Measurements from ENCODE around the gene ZNF385B.

ZNF385B gene

DNA sequence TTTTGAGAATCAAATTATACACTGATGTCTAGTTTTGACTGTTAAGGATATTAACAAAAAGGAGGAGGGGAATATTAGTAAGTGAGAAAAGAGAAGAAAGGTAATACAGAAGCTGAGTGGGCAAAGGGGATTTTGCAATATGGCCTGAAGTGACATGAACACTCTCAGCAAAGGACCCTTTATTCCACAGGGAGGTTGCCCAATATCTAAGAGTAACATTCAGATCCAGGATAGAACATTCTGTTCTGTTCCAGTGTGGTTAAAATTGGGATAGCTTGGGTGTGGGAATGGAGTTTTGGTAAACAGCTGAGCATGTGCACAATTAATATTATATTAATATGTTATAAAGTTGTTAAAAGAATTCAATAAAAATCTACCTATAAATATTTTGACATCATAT lies 120.1 kb downstream of the ZNF385B start:
- peaks cover 16% of the 10 kb centered on the region for H3K4me1 ChIP-seq (ENCODE audit: low read length)
- no peak overlapping the region for H3K9ac ChIP-seq (ENCODE audit: low read length)
- no peak overlapping the region for H3K27ac ChIP-seq (ENCODE audit: low read length)
- H3K27me3 ChIP-seq (ENCODE audit: low read depth, low read length): peaks cover 3% of the 10 kb centered on the region; the same call in 1 of the 2 replicates
- TF ChIP-seq EZH2phosphoT487 (IDR thresholded peaks at IDR 0.05; ENCODE audit: low read depth) (no peak), CTCF (IDR thresholded peaks at IDR 0.05; ENCODE audit: low read depth, low read length) (no peak)
- H4K20me1 ChIP-seq (ENCODE audit: insufficient read depth, low read length): no peaks in the 10 kb centered on the region
- no peak overlapping the region for H3K4me3 ChIP-seq (ENCODE audit: low read length)
- no peak overlapping the region for H3K4me2 ChIP-seq (ENCODE audit: low read length)
- H3K36me3 ChIP-seq (replicated peaks; ENCODE audit: low read depth, low read length): no peaks in the 10 kb centered on the region
- no peaks in the 10 kb centered on the region for H3K9me3 ChIP-seq (ENCODE audit: insufficient read depth, low read length)
- no peaks in the 10 kb centered on the region for H3K79me2 ChIP-seq (ENCODE audit: low read length)
- no peak overlapping the region for H2AFZ ChIP-seq (ENCODE audit: low read depth, low read length)

DNA sequence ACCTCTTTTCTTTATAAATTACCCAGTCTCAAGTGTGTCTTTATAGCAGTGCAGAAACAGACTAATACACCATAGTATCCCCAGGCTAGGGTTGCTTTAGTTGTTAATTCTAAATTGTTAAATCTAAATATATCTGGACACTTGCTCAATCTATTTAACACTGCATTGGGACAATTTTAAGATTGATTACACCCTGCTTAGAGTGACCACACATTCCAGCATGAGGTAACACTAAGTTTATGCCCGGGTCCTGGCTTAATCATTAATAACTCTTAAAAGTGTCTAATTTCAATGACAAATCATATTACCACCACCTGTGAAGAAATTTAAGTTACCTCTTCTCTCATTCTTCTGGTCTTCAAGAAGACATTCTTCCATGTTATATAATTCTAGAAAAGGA lies 131.4 kb downstream of the ZNF385B start:
- Histone ChIP-seq H3K9me3 (ENCODE audit: insufficient read depth, low read length) (no peaks in the 10 kb centered on the region), H4K20me1 (ENCODE audit: insufficient read depth, low read length) (no peaks in the 10 kb centered on the region), H3K4me3 (ENCODE audit: low read length) (no peak overlapping the region), H3K4me1 (ENCODE audit: low read length) (no peaks in the 10 kb centered on the region), H3K79me2 (ENCODE audit: low read length) (no peaks in the 10 kb centered on the region), H3K36me3 (replicated peaks; ENCODE audit: low read depth, low read length) (no peaks in the 10 kb centered on the region), H3K4me2 (ENCODE audit: low read length) (no peak overlapping the region), H3K27ac (ENCODE audit: low read length) (no peak overlapping the region), H2AFZ (ENCODE audit: low read depth, low read length) (no peak overlapping the region), H3K27me3 (ENCODE audit: low read depth, low read length) (no peaks in the 10 kb centered on the region; the same call in 1 of the 2 replicates), H3K9ac (ENCODE audit: low read length) (no peak overlapping the region)
- no peak for TF ChIP-seq CTCF (IDR thresholded peaks at IDR 0.05; ENCODE audit: low read depth, low read length)
- no peak for TF ChIP-seq EZH2phosphoT487 (IDR thresholded peaks at IDR 0.05; ENCODE audit: low read depth)

DNA sequence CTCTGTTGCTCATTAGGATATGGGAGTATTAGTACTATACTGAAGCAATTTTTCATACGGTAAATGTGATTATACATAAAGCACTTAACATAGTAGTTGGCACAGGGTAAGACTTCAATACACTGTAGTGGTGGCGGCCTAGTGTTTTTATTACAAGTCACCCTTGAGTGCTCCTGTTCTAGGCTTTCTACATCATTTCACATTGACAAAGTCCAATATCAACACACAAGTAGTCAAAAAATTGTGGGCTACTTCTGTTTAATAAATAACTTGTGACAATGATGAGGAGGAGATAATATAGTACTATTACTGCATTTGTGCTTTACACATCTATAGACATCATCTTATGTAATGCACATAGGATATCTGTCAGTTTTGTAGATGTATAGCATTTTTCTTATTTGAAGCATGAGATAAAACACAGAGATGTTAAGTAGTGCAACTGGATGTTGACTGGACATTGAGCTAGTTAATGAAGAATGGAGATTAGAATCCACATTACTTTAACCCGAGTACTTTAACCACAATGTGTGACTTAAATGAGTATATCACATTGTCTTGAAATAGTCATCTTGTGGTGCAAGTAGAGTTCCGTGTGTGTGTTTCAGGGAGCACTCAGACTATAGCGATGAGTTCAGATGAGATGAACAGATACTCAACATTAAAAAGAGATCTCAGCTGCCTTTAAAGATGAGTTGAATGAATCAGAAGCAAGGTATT lies 134.8 kb downstream of the ZNF385B start:
- no peak overlapping the region for H3K4me3 ChIP-seq (ENCODE audit: low read length)
- no peaks in the 10 kb centered on the region for H3K27me3 ChIP-seq (ENCODE audit: low read depth, low read length)

DNA sequence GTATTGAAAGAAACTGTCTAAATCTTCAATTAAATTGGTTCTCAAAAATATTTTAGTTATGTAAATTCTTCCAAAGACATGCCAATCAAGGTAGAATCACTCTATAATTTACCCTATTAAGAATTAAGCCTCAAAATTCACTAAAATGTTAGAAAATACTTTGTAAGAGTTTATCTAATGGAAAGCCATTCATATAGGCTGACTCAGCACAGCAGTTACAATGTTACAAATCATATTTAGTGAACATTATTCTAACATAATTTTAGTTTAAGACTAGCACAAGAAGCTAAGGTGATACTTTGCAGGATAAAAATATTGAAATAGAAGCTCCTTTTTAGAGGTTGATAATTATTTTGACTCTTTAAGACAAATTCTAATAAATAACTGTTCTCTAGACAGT lies 137.0 kb downstream of the ZNF385B start:
- H3K27me3 ChIP-seq (ENCODE audit: low read depth, low read length): no peaks in the 10 kb centered on the region
- no peak overlapping the region for H3K4me3 ChIP-seq (ENCODE audit: low read length)
- no peaks in the 10 kb centered on the region for H3K9me3 ChIP-seq (ENCODE audit: insufficient read depth, low read length)
- TF ChIP-seq CTCF (IDR thresholded peaks at IDR 0.05; ENCODE audit: low read depth, low read length): no peak
- no peak for TF ChIP-seq EZH2phosphoT487 (IDR thresholded peaks at IDR 0.05; ENCODE audit: low read depth)
- no peaks in the 10 kb centered on the region for H3K4me1 ChIP-seq (ENCODE audit: low read length)
- H2AFZ ChIP-seq (ENCODE audit: low read depth, low read length): no peak overlapping the region
- no peak overlapping the region for H3K27ac ChIP-seq (ENCODE audit: low read length)
- H4K20me1 ChIP-seq (ENCODE audit: insufficient read depth, low read length): no peaks in the 10 kb centered on the region
- H3K9ac ChIP-seq (ENCODE audit: low read length): no peak overlapping the region
- H3K36me3 ChIP-seq (replicated peaks; ENCODE audit: low read depth, low read length): no peaks in the 10 kb centered on the region
- no peak overlapping the region for H3K4me2 ChIP-seq (ENCODE audit: low read length)
- no peaks in the 10 kb centered on the region for H3K79me2 ChIP-seq (ENCODE audit: low read length)

More for the DNA sequence above, 134.8 kb downstream of the ZNF385B start:
- no peaks in the 10 kb centered on the region for H3K79me2 ChIP-seq (ENCODE audit: low read length)
- H3K4me1 ChIP-seq (ENCODE audit: low read length): no peaks in the 10 kb centered on the region
- TF ChIP-seq EZH2phosphoT487 (IDR thresholded peaks at IDR 0.05; ENCODE audit: low read depth) (no peak), CTCF (IDR thresholded peaks at IDR 0.05; ENCODE audit: low read depth, low read length) (no peak)
- no peak overlapping the region for H2AFZ ChIP-seq (ENCODE audit: low read depth, low read length)
- H3K9ac ChIP-seq (ENCODE audit: low read length): no peak overlapping the region
- H3K9me3 ChIP-seq (ENCODE audit: insufficient read depth, low read length): no peaks in the 10 kb centered on the region
- no peaks in the 10 kb centered on the region for H4K20me1 ChIP-seq (ENCODE audit: insufficient read depth, low read length)
- H3K36me3 ChIP-seq (replicated peaks; ENCODE audit: low read depth, low read length): no peaks in the 10 kb centered on the region
- H3K27ac ChIP-seq (ENCODE audit: low read length): no peak overlapping the region
- H3K4me2 ChIP-seq (ENCODE audit: low read length): no peak overlapping the region
